Fibroblast of mammary gland (primary cell): ENCODE results near the gene ANGPTL4.
"Not testable (repeated sequence)": the region's sequence is repeated elsewhere in the genome, so short reads cannot be mapped to it uniquely, and the experiment has no call there.

ENCODE experiments used
- DNase-seq: peaks from one replicate; pipeline ENCODE4 v3.0.0-alpha.2; 2010; ENCODE audit warnings: low read depth
- H3K4me3 ChIP-seq: 2 replicates; pipeline ENCODE4 v1.5.1; 2011; ENCODE audit warnings: low read depth, mild to moderate bottlenecking, low read length, moderate library complexity; ENCODE audit not compliant: control insufficient read depth
- CTCF ChIP-seq: conservative IDR thresholded peaks from 2 replicates; pipeline ENCODE4 v1.5.1; 2011; ENCODE audit warnings: low read depth, low read length, inconsistent platforms; ENCODE audit not compliant: control insufficient read depth, insufficient read depth

ANGPTL4 gene

GRCh38 chr19:8403098-8403819 lies 39.3 kb downstream of the ANGPTL4 start:
- no peak for TF ChIP-seq CTCF

GRCh38 chr19:8403820-8404109 lies 39.8 kb downstream of the ANGPTL4 start:
- DNase-seq: no peak

More at GRCh38 chr19:8403098-8403819, 39.3 kb downstream of the ANGPTL4 start:
- no peak overlapping the region for H3K4me3 ChIP-seq
- DNase-seq: no peak

GRCh38 chr19:8404391-8405151 lies 40.6 kb downstream of the ANGPTL4 start:
- no peak for TF ChIP-seq CTCF

More at GRCh38 chr19:8403820-8404109, 39.8 kb downstream of the ANGPTL4 start:
- no peak for TF ChIP-seq CTCF
- H3K4me3 ChIP-seq: no peak overlapping the region

GRCh38 chr19:8410718-8411117 lies 46.8 kb downstream of the ANGPTL4 start:
- not testable (repeated sequence) for DNase-seq, H3K4me3 ChIP-seq

More at GRCh38 chr19:8404391-8405151, 40.6 kb downstream of the ANGPTL4 start:
- no peak overlapping the region for H3K4me3 ChIP-seq
- no peak for DNase-seq

- peak; percentile 96 for DNase-seq
- TF ChIP-seq CTCF: peak; percentile 40
- H3K4me3 ChIP-seq: peak within 1 kb of the TSS; percentile 57
Observed at GRCh38 chr19:8412783-8413628, 49.1 kb downstream of the ANGPTL4 start, which contains the start of gene MARCHF2. Gene MARCHF2, plus strand, starts transcription at chr19:8413305. Its CDS starts 8,536 bp downstream, at chr19:8421841.

- H3K4me3 ChIP-seq: peak overlapping the region; percentile 57
- no peak for DNase-seq
- no peak for TF ChIP-seq CTCF
Observed at GRCh38 chr19:8413629-8413995, 49.7 kb downstream of the ANGPTL4 start.
